Neural progenitor cell (in vitro differentiated cells): ENCODE data around the gene SETD2.

Experiments used
- CTCF ChIP-seq: fragments of 200-600 bp; sonication (generic); IDR thresholded peaks from 2 replicates; pipeline ENCODE4 v1.5.1; 2017; ENCODE audit warnings: antibody characterized with exemption, mild to moderate bottlenecking
- EZH2 ChIP-seq: fragments of 200-600 bp; sonication (generic); IDR thresholded peaks from 2 replicates; pipeline ENCODE4 v1.6.1; 2017; ENCODE audit warnings: antibody characterized with exemption, mild to moderate bottlenecking, moderate library complexity

GRCh38 chr3:46990573-46991374, 173.1 kb downstream of the SETD2 start:
- TF ChIP-seq CTCF = no peak
- TF ChIP-seq EZH2 = no peak
